Measurements from ENCODE around the gene GMPS.
"Not testable (repeated sequence)": the region's sequence is repeated elsewhere in the genome, so short reads cannot be mapped to it uniquely, and the experiment has no call there.

The GMPS gene

DNA sequence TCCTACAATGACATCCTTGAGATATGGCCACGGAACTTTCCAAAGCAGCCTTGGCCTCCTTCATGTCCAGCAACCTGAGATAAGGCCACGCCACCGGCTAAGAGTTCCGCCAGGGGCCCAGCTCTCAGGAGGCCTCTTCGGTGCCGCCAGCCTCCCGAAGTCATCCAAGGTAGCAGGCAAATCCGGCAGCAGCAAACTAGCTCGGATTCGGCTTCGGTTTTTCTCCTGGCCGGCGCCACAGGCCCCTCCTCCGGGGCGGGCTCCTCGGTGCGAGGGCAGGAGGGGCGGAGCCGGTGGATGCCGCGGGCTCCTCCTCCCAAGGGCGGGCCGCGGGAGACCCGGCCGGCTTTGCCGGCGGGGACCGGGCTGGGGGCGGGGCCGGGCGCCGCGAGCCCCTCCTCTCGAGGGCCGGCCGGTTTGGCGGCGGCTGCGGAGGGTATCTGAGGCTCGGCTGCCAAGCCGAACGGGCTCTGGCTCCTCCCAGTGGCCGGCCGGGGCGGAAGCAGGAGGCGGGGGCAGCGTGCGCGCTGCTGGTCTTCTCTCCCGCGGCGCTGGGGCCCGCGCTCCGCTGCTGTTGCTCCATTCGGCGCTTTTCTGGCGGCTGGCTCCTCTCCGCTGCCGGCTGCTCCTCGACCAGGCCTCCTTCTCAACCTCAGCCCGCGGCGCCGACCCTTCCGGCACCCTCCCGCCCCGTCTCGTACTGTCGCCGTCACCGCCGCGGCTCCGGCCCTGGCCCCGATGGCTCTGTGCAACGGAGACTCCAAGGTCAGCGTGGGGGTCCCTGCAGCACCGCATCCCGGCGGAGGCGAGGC, at the start of gene GMPS:
TSS of gene GMPS (plus strand) at position 518 of the 812 bp plus-strand sequence. CDS start at position 739, 221 bp downstream.
- TF ChIP-seq JUND (IDR thresholded peaks at IDR 0.05; ENCODE audit: low read depth): no peak
- in situ Hi-C loops (cut with HindIII; ENCODE audit: low pct_unique_long_range_greater_than_20kb, low sequenced_read_pairs): no loop called here
- peak; percentile 96 to 98 for DNase-seq (ENCODE audit: low read depth in 1 of 2, low spot score in 1 of 2)

DNA sequence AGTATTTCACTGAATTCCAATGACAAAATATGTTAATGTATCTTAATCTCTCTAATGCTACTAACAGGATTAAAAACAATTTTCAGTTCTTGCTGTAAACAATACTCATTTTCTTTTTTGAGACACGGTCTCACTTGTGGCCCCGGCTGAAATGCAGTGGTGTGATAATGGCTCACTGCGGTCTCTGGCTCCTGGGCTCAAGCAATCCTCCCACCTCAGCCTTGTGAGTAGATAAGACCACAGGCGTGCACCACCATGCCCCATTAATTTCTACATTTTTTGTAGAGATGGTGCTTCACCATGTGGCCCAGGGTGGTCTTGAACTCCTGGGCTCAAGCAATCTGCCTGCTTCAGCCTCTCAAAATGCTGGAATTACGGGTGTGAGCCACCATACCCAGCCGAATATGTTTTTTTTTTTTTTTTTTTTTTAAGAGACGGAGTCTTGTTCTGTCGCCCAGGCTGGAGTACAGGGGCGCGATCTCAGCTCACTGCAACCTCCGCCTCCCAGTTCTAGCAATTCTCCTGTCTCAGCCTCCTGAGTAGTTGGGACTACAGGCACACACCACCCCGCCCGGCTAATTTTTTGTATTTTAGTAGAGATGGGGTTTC, 41.9 kb upstream of the GMPS start:
- DNase-seq (ENCODE audit: low read depth in 1 of 2, low spot score in 1 of 2); in situ Hi-C loops (cut with HindIII; ENCODE audit: low pct_unique_long_range_greater_than_20kb, low sequenced_read_pairs): not testable (repeated sequence)

DNA sequence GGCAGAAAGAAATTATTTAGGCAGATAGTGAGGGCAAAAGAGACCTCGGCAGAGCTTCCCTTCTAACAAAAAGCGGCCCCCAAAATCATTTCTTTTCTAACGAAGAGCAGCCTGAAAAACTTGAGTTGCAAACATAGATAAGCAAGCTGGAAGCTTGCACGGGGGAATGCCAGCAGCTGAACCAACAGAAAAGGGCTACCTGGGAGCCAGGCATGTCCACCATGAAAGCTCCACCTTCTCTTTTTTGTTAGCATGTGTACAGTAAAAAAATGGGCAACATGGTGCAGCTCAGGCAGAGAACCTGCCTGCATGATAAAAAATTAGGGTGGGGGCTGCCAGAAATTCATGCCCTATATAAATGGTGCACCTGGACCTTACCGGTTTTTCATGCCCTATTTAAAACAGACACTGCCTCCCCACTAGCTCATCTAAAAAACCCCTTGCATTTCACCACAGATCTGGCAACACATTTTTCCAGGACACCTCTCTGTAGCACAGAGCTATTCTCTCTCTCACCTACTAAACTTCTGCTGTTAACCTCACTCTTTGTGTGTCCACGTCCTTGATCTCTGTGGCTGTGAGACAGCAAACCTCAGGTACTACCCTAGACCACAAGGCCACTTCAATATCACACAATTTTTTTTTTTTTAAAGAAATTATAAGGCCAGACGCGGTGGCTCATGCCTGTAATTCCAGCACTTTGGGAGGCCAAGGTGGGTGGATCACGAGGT, 34.9 kb upstream of the GMPS start:
- in situ Hi-C loops (cut with HindIII; ENCODE audit: low pct_unique_long_range_greater_than_20kb, low sequenced_read_pairs): no loop called here
- no peak for TF ChIP-seq JUND (IDR thresholded peaks at IDR 0.05; ENCODE audit: low read depth)
- no peak for DNase-seq (ENCODE audit: low read depth in 1 of 2, low spot score in 1 of 2)

DNA sequence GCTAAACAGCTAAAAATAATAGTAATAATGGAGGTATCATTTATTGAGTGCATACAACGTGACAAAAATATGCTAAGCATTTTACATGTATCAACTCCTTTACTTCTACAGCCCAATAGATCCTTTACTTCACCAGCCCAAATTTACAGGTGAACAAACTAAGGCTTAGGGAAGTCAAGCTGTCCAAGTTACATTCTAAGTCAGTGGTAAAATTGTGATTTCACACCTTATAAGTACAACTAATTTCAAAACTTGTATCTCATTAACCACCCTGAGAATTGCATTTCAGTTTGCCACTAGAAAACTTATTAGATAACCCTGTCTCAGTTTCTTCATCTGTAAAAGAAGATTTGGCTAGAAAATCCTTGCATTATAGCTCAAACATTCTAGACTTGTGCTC, 26.9 kb upstream of the GMPS start:
- no peak for TF ChIP-seq JUND (IDR thresholded peaks at IDR 0.05; ENCODE audit: low read depth)
- DNase-seq (ENCODE audit: low read depth in 1 of 2, low spot score in 1 of 2): no peak
- in situ Hi-C loops (cut with HindIII; ENCODE audit: low pct_unique_long_range_greater_than_20kb, low sequenced_read_pairs): no loop called here

DNA sequence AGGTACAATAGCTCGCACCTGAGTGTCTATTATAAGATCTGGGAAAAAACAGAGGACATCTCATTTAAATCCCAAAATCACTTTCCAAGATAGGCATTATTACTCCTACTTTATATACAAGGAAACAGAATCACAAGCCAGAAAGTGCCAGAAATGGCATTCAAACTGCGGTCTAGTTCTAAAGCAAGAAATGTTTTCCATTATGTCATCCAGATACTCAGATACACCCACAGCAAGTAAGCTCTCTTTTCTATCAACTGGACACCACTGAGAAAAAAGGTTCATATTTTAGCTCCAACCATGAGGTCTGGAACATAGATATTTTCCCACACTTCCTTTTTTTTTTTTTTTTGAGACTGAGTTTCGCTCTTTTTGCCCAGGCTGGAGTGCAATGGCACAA, 24.3 kb upstream of the GMPS start:
- TF ChIP-seq JUND (IDR thresholded peaks at IDR 0.05; ENCODE audit: low read depth): no peak
- DNase-seq (ENCODE audit: low read depth in 1 of 2, low spot score in 1 of 2): no peak
- in situ Hi-C loops (cut with HindIII; ENCODE audit: low pct_unique_long_range_greater_than_20kb, low sequenced_read_pairs): no loop called here

DNA sequence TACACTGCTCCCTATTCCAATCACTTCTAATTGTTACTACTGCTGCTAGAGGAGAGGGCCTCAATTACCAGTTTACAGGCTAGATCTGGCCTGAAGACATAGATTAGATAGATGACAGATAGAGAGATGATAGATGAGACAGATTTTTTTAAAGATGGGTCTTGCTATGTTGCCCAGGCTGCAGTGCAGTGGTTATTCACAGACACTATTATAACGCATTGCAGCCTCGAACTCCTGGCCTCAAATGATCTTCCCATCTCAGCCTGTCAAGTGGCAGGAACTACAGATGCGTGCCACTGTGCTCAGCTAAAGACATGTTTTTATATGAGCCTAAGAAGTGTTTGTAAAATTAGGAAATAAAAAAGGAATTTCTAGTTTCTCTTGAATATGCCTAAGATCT, 22.5 kb upstream of the GMPS start:
- no peak for TF ChIP-seq JUND (IDR thresholded peaks at IDR 0.05; ENCODE audit: low read depth)
- DNase-seq (ENCODE audit: low read depth in 1 of 2, low spot score in 1 of 2): no peak

DNA sequence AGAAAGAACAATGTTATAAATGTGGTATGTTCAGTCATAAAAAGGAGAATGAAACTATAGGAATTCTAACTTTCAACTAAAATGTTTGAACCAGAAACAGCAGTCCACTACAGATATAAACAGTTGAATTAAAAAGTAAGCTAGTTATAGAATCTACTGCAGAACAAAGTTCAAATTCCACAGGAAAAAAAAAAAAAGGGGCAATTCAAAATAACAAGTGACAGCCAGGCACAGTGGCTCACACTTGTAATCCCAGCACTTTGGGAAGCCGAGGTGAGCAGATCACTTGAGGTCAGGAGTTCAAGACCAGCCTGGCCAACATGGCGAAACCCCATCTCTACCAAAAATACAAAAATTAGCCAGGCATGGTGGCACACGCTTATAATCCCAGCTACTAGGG, 21.0 kb upstream of the GMPS start:
- in situ Hi-C loops (cut with HindIII; ENCODE audit: low pct_unique_long_range_greater_than_20kb, low sequenced_read_pairs); DNase-seq (ENCODE audit: low read depth in 1 of 2, low spot score in 1 of 2): not testable (repeated sequence)

More for the DNA sequence above, 22.5 kb upstream of the GMPS start:
- in situ Hi-C loops (cut with HindIII; ENCODE audit: low pct_unique_long_range_greater_than_20kb, low sequenced_read_pairs): no loop called here

DNA sequence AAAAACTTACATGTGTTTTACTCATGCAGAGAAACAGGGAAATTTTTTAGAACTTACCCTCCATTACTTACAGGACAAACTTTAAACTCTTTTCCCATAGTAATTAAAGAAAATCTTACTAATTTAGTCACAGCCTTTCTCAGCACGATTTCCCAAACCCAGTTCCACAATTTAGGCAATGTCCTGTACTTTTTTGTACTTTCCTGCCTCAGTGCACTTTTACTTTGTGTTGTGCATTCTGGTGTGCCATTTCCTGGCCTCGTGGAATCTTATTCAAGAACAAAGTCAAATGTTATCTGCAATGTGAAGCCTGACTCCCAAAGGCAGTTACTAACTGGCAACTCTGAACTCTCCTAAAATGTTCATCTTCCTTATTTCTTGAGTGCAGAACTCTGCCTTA, 18.1 kb upstream of the GMPS start:
- in situ Hi-C loops (cut with HindIII; ENCODE audit: low pct_unique_long_range_greater_than_20kb, low sequenced_read_pairs): no loop called here
- no peak for DNase-seq (ENCODE audit: low read depth in 1 of 2, low spot score in 1 of 2)
- no peak for TF ChIP-seq JUND (IDR thresholded peaks at IDR 0.05; ENCODE audit: low read depth)

DNA sequence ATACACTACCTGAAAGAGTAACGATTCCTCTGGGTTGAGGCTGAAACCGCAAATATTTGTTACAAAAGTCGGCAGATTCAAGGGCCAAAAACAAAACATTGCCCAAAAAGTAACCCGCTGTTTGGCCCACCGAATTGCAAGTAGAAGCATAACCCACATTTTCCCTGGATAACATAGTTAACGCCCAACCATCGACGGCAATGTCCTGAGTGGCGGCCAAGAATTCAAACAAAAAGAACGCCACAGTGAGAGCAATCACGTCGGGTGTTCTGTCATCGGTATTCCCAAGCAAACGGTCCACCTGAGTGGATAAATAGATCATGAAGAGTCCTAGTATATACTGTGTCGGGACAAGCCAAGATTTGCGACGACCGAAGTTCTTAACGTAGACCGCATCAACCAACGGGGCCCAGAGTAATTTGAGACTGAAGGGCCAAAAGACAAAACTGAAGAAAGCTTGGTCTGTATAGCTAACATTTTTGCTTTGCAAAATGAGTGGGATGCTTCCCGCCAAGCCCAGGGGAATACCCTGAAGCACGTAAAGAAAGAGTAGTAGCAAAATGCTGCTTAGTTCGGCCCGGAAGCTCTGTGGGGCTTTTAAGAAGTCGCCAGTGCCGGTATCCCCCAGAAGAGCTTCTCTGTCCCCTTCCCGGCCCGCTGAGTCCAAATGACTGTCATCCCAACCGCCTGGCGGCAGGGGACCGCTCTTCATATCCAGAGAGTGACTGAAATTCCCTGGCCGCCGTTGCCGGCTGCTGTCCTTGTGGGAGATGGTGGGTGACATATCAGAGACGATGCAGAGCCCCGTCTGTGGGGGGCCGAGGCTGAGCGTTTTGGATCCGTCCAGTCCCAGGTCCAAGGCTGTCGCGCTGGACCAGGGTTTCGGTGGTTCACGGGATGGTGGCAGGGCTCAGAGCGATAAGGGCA, 17.0 kb upstream of the GMPS start:
- in situ Hi-C loops (cut with HindIII; ENCODE audit: low pct_unique_long_range_greater_than_20kb, low sequenced_read_pairs): no loop called here
- no peak for TF ChIP-seq JUND (IDR thresholded peaks at IDR 0.05; ENCODE audit: low read depth)
- peak; percentile 33 to 49 for DNase-seq (ENCODE audit: low read depth in 1 of 2, low spot score in 1 of 2)

DNA sequence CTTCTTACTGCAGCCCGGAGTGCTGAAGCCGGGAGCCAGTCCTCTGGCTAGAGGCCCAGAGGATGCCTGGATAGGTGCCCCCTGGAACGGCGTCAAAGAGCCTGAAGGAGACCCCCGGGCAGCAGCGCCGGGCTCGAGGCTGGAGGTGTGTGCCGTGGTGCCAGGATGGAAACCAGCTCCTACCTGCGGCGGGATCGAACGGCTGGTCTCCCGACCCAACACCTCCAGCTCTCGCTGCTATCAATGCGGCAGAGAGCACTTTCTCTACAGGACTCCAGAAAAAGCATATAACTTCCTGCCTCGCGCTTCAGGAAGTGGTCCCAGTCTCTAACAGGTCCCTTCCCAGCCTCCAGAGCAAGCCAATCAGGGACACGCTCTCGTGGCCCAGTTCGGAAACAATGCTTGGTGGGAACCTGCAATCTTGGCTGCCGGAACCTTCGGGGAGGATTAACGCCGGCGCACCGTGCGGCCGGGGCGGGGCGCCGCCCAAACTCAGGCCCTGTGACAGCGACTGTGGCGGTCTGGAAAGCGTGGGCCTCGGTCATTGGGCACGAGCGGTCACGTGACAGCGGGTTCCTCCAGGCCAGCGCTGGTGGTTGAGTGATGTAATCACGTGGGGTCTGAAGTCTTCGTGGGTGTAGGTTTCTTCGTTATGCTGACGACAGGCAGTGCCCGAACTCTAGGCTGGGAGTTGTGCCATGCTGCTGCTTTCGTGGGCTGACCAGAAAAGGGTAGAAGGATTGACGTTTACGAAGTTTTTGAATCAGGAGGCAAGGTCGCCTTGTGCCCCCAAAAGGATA, 16.1 kb upstream of the GMPS start, which contains the start of gene SLC33A1:
TSS of gene SLC33A1 (minus strand) at position 287 of the 800 bp plus-strand sequence. CDS start 430 bp downstream, outside the sequence.
- no peak for TF ChIP-seq JUND (IDR thresholded peaks at IDR 0.05; ENCODE audit: low read depth)
- in situ Hi-C loops (cut with HindIII; ENCODE audit: low pct_unique_long_range_greater_than_20kb, low sequenced_read_pairs): no loop called here
- peak; percentile 96 to 100 for DNase-seq (ENCODE audit: low read depth in 1 of 2, low spot score in 1 of 2)

DNA sequence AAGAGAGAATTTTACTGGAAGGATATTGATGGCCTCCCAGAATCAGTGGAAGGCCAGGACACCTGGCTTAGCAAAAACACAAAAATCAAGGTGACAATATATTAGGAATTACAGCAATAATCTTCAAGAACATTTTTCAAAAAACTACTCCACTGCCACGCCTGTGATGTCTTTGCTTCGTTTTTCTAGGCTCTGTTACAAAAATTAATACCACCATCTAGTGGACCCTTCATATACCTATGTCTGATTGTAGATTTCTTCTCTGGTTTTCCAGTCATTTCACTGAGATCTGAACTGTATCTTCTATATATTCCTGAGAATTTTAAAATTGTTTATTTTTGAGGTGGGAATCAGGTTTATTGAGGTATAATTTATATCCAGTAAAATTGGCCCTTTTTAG, 10.6 kb upstream of the GMPS start:
- in situ Hi-C loops (cut with HindIII; ENCODE audit: low pct_unique_long_range_greater_than_20kb, low sequenced_read_pairs): no loop called here
- peak; percentile 19 to 56 for DNase-seq (ENCODE audit: low read depth in 1 of 2, low spot score in 1 of 2)
- no peak for TF ChIP-seq JUND (IDR thresholded peaks at IDR 0.05; ENCODE audit: low read depth)

DNA sequence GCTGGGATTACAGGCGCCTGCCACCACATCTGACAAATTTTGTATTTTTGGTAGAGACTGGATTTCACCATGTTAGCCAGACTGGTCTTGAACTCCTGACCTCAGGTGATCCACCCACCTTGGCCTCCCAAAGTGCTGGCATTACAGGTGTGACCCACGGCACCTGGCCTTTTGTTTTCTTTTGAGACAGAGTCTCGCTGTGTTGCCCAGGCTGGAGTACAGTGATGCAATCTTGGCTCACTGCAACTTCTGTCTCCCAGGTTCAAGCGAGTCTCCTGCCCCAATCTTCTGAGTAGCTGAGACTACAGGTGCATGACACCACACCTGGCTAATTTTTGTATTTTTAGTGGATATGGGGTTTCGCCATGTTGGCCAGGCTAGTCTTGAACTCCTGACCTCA, 10.0 kb upstream of the GMPS start:
- in situ Hi-C loops (cut with HindIII; ENCODE audit: low pct_unique_long_range_greater_than_20kb, low sequenced_read_pairs); DNase-seq (ENCODE audit: low read depth in 1 of 2, low spot score in 1 of 2): not testable (repeated sequence)

Data from T47D (cell line).